OCI-LY3 (cell line): ENCODE measurements around the gene KLHL1.

Experiments
- CTCF ChIP-seq: fragments of 200-600, 300-600 bp; sonication (generic); IDR thresholded peaks from 2 replicates; pipeline ENCODE4 v1.5.1; 2014; ENCODE audit warnings: antibody characterized with exemption, low read length, low read depth
- EZH2phosphoT487 ChIP-seq: fragments of 200-600 bp; shearing (Covaris generic); IDR thresholded peaks from 2 replicates; pipeline ENCODE4 v1.6.1; 2018; ENCODE audit warnings: antibody characterized with exemption, mixed run types, low read depth

GRCh38 chr13:69721631-69722030 lies 386.6 kb downstream of the KLHL1 start:
- no peak for TF ChIP-seq CTCF
- no peak for TF ChIP-seq EZH2phosphoT487
